ENCODE measurements around the gene FAR2. TPM values are rescaled to one million over a fixed set of nuclear protein-coding genes. Genes with fewer than 3 reads are reported as not detected.
"Not testable (repeated sequence)": the region's sequence is repeated elsewhere in the genome, so short reads cannot be mapped to it uniquely, and the experiment has no call there.

The FAR2 gene
- 3.2 TPM for total RNA-seq
- long read RNA-seq, partial matches to known transcripts: 0 of 6 reads
- long read RNA-seq, other reads (novel, unspliced or antisense): 6 of 6 reads

DNA sequence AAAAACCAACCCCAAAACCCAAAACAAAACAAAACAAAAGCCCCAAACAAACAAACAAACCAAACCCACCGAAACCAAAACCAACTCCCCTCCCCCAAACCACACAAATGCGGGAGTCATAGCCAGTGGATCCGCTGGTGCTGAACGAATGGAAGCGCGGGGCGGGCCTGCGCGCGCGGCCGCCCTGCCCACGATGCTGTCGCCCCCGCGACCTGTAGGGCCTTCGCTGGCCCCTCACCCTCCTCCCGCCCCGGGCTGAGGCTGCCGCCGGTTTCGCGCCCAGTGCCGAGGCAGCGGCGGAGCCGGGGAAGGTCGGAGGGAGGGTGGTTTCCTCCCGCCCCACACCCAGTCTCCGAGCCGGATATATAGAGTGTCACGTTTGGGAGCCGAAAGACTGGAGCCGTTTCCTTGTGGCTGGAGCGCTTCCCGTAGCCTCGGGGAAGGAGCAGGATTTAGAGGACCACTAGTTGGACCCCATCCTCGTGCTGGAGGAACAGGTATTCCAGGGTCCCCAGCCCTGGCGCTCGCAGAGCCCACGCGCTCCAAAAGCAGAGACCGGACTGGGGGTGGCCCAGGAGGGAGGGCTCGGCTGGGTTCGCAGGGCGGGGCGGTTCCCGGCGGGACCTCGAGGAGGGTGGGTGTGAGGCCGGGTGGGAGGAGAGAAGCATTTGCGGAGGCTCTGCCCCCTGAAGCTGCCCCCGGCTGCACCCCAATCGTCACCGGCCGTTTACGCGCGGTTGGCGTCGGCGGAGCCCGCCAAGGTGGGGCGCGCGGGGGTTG is at the start of gene FAR2:
TSS of gene FAR2 (plus strand) at position 368 of the 780 bp plus-strand sequence. CDS start 121,172 bp downstream, outside the sequence.
- peak; percentile 69 for DNase-seq
- ATAC-seq: peak; percentile 85
- intact Hi-C loops (cut with micrococcal nuclease): no loop called here

DNA sequence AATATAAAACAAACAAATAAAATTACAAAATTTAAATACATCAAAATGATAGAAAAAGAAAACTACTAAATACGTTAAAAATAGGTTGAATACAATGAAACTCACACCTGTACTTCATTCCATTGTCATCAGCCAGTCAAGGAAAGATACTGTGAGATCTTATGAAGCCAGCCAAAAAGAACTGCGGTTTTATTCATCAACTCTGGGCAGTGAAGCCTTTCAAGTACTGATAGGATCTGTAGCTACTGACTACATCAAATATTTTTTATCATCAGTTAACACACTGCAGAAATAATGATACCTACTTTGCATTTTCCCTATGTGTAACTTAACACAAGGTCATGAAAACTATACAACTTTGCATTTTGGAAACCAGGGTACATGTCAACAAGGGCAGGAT is 46.3 kb upstream of the FAR2 start:
- DNase-seq: no peak
- intact Hi-C loops (cut with micrococcal nuclease): no loop called here
- no peak for ATAC-seq

DNA sequence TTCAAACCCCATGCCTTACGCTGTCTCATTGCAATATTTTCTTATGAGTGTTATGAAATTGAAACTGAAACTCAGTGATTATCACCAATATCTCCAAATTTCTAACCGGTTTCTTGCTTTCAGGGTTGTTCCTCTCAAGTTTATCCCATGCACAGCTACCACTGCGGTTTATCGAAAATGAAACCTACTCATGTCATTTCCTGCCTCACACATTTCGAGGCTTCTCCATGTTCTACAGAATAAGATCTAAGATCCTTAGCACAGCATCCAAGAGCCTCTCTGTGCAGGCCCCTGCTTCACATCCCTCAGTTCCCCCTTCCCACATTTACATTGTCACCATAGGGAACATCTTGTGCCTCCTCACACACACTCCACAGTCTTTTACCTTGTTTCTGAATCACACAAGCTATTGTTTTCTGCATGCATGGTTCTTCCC is 45.5 kb upstream of the FAR2 start:
- DNase-seq (no peak), ATAC-seq (peak; percentile 33)
- intact Hi-C loops (cut with micrococcal nuclease): no loop called here

DNA sequence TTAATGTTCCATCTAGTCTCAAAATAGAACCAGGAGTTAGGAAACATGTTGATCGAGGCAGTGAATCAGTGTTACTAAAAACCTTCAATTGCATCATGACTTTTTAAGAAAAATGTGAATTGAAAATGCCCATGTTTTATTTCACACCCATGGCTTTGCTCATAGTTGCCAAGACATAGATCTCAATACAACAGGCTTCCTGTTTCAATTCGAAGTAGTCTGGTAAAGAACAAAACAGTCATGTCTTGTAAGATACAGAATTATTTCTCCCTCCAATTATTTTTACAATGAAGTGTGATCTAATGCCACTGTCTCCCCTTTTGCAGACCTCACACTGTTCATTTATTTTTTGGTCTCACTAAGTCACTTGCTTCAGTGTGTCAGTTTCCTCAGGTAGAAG is 44.6 kb upstream of the FAR2 start:
- ATAC-seq: no peak
- intact Hi-C loops (cut with micrococcal nuclease): no loop called here
- no peak for DNase-seq

DNA sequence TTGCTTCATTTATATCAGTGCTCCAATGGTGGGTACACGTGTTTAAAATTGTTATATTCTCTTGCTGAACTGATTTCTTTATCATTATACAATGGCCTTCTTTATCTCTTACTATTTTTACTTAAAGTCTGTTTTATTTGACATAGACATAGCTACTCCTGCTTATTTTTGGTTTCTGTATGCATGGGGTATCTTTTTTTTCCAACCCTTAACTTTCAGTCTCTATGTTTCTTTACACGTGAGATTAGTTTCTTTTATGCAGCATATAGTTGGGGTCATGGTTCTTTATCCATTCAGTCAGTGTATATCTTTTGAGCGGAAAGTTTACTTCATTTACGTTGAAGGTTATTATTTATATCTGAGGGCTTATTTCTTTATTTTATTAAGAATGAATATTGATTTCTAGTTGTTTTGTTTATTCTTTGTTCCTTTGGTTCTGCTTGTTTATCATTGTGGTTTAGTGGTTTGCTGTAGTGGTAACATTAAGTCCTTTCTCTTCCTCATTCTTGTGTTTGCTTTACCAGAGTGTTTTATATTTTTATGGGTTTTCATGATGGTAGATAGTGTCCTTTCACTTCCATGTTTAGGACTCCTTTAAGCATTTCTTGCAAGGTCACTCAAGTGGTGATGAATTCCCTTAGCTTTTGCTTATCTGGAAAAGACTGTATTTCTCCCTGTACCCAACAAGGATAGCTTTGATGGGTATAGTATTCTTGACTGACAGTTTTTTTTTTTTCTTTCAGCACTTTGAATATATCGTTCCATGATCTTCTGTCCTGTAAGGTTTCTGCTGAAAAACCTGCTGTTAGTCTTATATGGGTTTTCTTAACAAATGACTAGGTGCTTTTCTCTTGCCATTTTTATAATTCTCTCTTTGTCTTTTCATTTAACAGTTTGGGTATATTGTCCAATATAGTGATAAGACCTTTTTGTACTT is 38.3 kb upstream of the FAR2 start:
- ATAC-seq (no peak), DNase-seq (no peak)
- intact Hi-C loops (cut with micrococcal nuclease): no loop called here

DNA sequence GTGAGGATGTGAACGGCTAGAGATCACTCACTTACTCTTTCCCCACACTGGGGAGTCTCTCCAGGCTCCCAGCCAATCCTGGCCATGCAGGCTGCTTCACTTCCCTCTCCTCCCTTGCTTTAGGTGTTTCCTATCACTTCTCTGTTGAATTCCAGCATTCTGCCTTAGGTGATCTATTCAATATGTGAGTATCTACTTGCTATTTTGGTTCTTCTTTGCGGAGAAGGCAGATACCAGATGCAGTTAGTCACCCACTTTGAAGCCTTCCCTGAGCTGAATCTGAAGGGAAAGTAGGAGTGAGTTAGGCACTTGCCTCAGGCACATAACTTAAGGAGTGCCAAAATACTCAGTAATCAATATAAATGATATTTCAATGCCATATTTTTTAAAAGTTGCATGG is 36.0 kb upstream of the FAR2 start:
- ATAC-seq (no peak), DNase-seq (no peak)
- intact Hi-C loops (cut with micrococcal nuclease): no loop called here

DNA sequence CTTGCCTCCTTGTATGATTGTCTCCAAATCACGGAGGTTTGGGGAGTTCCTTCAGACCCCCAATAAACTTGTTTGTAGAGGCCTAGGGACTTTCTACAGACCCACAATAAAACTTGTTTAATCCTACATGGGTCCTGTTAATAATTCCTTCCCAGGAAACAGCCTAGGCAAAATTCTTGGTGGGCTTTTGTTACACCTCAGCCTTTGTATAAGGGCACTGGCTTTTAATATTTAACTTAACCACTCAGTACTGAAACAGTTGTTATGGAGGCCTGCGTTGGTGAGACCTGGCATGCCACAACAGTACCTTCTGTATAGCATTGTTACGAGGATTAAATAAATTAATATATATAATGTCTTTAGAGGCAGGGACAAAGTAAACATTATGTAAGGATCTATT is 32.7 kb upstream of the FAR2 start:
- intact Hi-C loops (cut with micrococcal nuclease): no loop called here
- DNase-seq (no peak), ATAC-seq (no peak)

DNA sequence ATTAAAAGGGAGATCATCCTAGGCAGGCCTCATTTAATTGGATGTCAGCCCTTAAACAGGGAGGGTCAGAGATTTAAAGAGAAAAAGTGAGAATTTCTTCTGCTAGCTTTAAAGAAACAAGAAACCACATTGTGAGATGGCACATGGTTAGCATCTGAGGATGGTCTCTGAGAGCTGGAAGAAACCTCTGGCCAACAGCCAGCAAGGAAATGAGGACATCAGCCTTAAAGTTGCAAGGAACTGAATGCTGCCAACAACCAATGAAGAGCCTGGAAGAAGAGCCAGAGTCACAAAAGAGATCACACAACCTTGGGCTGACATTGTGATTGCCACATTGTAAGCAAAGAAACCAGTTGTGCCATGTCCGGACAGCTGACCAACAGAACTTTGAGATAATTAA is 17.5 kb upstream of the FAR2 start:
- DNase-seq: no peak
- intact Hi-C loops (cut with micrococcal nuclease): no loop called here
- ATAC-seq: no peak

DNA sequence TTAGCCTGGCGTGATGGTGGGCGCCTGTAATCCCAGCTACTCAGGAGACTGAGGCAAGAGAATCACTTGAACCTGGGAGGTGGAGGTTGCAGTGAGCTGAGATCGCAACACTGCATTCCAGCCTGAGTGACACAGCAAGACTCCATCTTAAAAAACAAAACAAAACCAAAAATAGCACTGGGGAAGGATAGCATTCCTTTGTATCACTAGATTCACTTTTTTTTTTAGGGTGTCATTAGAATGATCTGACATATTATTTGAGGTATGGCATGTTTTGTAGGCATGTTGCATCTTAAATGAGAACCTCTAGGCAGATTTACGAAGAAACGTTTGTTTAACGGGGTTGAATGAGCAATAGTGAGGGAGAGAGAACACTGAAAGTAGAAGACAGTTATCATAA is 16.8 kb upstream of the FAR2 start:
- ATAC-seq: no peak
- DNase-seq: no peak
- intact Hi-C loops (cut with micrococcal nuclease): no loop called here

DNA sequence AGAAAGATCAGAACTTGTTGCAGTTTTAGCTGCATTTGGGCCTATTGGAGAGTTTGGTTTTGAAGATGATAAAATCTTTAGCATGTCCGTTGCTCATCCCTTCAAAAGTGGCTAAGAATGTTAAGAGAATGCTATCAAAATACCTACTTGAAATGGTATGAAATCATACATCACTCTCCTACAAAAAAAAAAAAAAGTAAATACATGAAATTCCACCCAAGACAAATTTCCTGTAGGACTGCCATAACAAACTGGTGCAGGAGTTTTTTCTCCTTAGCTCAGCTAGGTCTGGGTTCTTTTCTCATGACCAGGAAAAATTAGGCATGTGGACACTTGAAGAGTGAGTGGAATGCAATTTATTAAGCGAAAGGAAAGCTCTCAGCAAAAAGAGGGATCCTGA is 15.9 kb upstream of the FAR2 start:
- ATAC-seq: no peak
- intact Hi-C loops (cut with micrococcal nuclease): no loop called here
- DNase-seq: no peak

DNA sequence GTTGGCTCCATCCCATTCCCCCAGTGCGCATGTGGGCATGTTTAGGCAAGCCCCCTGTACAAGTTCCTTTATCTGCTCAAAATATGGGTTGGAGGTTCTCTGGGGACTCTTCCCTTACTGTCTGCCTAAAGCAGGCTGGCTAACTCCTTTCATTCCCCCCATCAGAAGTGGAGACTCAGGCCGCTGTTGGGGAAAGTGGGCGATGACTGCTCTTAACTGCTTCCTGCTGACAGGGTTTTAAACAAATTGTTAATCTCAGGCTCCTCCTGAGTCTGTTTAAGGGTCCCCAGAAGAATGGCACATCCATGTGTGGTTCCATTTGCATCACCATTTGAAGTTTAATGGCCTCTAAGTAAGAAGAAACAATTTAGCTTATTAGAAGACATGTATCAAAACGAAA is 15.4 kb upstream of the FAR2 start:
- intact Hi-C loops (cut with micrococcal nuclease): no loop called here
- ATAC-seq (no peak), DNase-seq (no peak)

DNA sequence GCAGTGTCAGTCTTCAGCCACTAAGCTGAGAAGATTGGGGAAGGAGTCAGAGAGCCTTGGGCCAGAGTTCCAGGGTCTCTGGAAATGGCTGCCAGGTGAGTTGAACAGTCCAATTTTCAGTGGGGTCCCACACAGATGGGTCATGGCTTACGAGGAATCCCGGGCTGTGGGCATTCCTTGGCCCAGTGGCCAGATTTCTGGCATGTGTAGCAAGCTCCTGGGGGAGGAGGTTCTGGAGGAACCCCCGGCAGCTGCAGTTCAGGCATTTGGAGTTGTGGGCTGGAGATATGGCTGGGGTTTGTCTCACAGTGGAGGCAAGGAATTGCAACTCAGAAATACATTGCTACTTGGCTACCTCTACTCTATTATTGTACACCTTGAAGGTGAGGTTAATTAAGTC is 10.8 kb upstream of the FAR2 start:
- DNase-seq; ATAC-seq; intact Hi-C loops (cut with micrococcal nuclease): not testable (repeated sequence)

DNA sequence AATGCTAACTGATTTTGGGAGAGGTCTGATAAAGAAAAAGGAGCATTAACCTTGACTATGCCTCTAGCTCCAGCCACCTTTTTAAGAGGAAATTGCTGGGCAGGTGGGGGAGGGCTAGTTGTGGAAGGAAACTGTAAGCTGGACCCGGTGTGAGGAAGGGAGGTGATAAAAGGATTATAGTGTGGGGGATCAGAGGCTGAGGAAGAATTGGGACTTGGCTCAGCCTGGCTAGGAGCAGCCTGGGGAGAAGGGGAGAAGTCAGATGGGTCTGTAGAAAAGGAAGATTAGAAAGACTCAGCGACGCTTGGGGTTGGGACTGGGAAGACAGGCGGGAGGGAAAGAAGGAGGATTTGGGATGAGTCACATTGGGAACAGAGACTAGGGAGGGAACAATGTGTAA is 10.2 kb upstream of the FAR2 start:
- ATAC-seq; intact Hi-C loops (cut with micrococcal nuclease); DNase-seq: not testable (repeated sequence)

DNA sequence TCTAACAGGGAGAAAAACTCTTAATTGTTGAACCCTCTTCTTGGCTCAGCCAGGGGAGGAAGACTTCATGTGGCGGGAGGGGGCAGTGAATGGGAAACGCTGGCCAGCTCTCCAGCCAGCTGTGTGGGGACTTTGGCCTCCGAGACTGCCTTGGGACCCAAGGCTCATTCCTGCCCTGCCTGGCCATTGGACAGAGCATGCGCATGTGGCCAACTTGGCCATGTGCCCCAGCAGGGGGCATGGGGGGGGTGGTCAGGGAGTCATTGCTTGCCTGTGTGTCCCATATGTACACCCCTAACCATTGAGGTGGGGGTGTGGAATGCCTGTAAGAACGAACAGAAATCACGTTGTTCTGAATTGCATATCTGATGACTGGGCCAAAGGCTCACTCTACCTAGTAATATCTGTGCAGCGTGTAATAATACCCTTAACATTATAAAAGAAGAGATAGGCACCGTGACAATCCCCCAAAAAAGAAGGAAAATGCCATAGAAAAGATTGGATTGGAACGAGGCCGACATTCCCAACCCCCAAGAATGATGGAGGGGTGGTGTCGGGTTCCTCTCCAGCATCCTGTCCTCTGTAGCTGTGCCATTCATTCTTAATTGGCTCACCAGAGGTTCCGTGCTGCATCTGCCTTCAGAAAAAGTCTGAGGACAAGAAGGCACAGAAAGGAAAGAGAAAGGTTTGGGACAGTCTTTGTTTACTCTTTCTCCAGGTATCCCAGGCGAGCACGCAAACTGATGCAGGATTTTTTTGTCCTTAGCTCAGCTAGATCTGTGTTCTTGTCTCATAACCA is 3.5 kb upstream of the FAR2 start:
- no peak for ATAC-seq
- intact Hi-C loops (cut with micrococcal nuclease): no loop called here

DNA sequence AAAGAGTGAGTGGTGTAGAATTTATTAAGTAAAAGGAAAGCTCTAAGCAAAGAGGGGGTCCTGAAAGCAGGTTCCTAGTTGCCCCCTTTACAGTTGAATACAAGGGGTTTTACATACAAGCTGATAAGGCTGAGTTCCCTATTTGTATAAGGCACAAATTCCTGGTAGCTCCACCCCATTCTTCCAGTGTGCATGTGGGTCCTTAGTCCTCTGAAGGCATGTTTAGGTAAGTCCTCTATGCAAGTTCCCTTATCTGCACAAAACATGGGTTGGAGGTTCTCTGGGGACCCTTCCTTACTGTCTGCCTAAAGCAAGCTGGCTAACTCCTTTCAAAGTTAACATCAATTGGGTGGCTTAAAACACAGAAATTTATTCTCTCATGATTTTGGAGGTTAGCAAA is 2.9 kb upstream of the FAR2 start:
- no peak for ATAC-seq
- intact Hi-C loops (cut with micrococcal nuclease): no loop called here
- no peak for DNase-seq

More for the DNA sequence above, 3.5 kb upstream of the FAR2 start:
- DNase-seq: no peak

DNA sequence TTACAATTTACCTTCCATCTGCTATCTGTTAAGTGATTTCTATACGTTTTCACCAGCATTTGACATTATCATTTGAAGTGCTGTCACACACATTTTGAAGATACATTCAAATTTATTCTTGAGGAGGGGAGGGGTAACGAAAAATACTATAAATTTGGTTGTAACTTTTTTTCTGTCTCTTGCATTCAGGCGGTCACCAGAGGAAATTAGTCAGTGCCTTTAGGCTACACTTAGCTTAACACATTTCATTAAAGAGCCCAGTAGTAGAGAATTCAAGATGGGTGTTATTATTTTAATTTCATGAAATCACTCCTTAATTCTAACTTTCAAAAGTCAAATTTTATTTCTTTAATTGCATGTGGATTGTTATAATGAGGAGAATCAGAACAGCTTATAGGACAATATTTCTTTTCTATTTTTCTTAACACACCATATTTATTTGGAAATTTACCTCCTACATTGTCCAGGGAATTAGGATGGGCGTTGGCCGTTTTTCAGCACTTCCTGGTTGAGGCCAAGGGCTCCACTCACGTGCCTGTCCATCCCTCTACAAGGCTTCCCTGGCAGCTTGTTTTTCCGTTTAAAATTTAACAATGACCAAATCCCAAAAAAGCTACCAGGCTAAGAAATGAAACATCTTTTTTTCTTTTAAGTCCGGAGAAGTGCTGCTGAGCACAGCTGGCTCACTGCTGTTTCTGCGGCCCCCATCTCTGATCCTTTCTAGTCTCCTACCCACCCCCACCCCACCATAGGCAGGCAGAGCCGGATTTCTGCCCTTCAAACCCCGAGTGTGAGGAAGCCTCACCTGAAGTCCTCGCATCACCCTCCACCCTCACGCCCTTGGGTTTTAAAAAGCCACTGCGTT is 1.1 kb upstream of the FAR2 start:
- intact Hi-C loops (cut with micrococcal nuclease): no loop called here
- ATAC-seq: peak; percentile 61
- DNase-seq: peak; percentile 51

DNA sequence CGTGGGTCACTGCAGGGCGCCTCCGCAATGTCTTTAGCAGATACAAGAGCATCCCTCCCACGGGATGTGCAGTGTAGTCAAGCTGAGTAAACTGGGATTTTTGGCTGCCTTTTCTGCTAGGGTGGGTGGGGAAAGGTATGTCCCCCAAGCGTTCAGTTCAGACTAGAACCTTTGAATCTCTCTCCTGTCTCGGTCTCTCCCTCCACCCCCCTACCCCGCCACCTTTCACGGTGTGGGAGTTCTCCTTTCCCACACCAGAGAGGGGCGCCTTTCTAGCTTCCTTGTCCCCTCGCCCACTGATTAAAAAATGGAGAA is 525 bp upstream of the FAR2 start:
- intact Hi-C loops (cut with micrococcal nuclease): no loop called here
- ATAC-seq (peak; percentile 46), DNase-seq (no peak)

DNA sequence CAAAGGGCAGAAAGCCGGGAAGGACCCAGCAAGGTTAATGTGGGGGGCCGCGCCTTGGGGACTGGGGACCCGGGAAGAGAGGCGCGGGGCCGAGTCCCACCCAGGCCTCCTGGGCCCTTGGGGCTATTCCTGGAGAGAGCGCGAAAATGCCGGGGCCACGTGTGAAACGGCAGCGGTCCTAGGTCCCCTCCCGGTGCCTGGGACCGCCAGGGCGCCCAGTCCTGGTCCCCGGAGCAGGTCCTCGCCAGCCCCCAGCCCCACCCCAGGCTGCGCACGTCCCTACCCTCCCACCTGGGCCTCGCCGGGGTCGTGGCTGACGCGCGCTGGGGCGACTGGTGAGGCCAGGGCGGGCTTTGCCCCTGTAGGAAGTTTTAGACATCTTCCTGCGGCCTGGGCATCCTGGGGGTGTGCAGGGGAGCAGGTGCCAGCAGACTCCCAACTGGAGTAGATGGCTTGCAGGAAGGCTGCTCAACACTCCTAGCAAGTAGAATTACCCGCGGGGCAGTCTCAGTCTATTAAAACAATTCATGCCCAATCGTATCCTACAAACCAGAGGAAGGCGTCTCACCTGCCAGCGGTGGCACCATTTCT is 708 bp downstream of the FAR2 start:
- DNase-seq (peak; percentile 44), ATAC-seq (peak; percentile 14)
- intact Hi-C loops (cut with micrococcal nuclease): no loop called here

Measured in left ventricle myocardium superior (tissue), 1 donor.